SK-N-SH (cell line): Measurements from ENCODE around the gene LATS2. TPM values are rescaled to one million over a fixed set of nuclear protein-coding genes. Genes with fewer than 3 reads are reported as not detected.

ENCODE experiments used
- CTCF ChIA-PET: fragments of 300-600, 350-600 bp; formaldehyde crosslinking; extraction: SDS; loops from one replicate; lab custom pipeline; 2021; lab: Yijun Ruan, JAX
- POLR2A ChIA-PET: fragments of 350-600 bp; sonication (Branson Sonifier 250); formaldehyde crosslinking; extraction: SDS; loops from one replicate; lab custom pipeline; 2020; ENCODE audit warnings: antibody characterized with exemption, inconsistent platforms; lab: Yijun Ruan, JAX
- DNase-seq: peaks from one replicate; pipeline ENCODE4 v3.0.0; 2012
- H2AFZ ChIP-seq: fragments of 200-600 bp; sonication (generic); 2 replicates; pipeline ENCODE4 v1.8.1; 2016; ENCODE audit warnings: antibody characterized with exemption, mild to moderate bottlenecking, low read depth
- H3F3A ChIP-seq: fragments of 200-600 bp; sonication (generic); replicated peaks from 2 replicates; pipeline ENCODE3; 2016; ENCODE audit warnings: antibody characterized with exemption, mild to moderate bottlenecking; ENCODE audit not compliant: insufficient read depth
- H3K27ac ChIP-seq, 2 experiments: fragments of 200-500 bp in 1 of 2; fragments of 200-600 bp in 1 of 2; sonication (Bioruptor generic) in 1 of 2; sonication (generic), shearing (Covaris generic) in 1 of 2; 2 replicates each; pipeline versions ENCODE4 v1.5.1 to v1.6.1; 2014 to 2016; ENCODE audit warnings: low read depth in 2 of 2, inconsistent platforms in 1 of 2, low read length in 1 of 2, mild to moderate bottlenecking in 1 of 2, mixed read lengths in 1 of 2
- H3K27me3 ChIP-seq: fragments of 200-600 bp; sonication (generic), shearing (Covaris generic); 2 replicates; pipeline ENCODE4 v1.6.1; 2016; ENCODE audit warnings: mixed run types; ENCODE audit not compliant: insufficient read depth
- H3K36me3 ChIP-seq, 2 experiments: fragments of 200-500 bp in 1 of 2; fragments of 200-600 bp in 1 of 2; sonication (Bioruptor generic) in 1 of 2; sonication (generic) in 1 of 2; replicated peaks in 1 of 2; 2 replicates each; pipeline versions ENCODE3 to v1.5.1; 2014 to 2016; ENCODE audit warnings: low read length in 1 of 2, mild to moderate bottlenecking in 1 of 2; ENCODE audit not compliant: insufficient read depth in 2 of 2, control insufficient read depth in 1 of 2
- H3K4me1 ChIP-seq, 2 experiments: fragments of 200-500 bp in 1 of 2; fragments of 200-600 bp in 1 of 2; sonication (Bioruptor generic) in 1 of 2; sonication (generic), shearing (Covaris generic) in 1 of 2; 2 replicates each; pipeline versions ENCODE4 v1.5.1 to v1.6.1; 2014 to 2016; ENCODE audit warnings: low read depth in 1 of 2, low read length in 1 of 2, mixed run types in 1 of 2; ENCODE audit not compliant: insufficient read depth in 2 of 2, control insufficient read depth in 1 of 2
- H3K4me2 ChIP-seq: fragments of 200-600 bp; sonication (generic), shearing (Covaris generic); 2 replicates; pipeline ENCODE4 v1.6.1; 2017; ENCODE audit warnings: mixed run types
- H3K4me3 ChIP-seq, 2 experiments: fragments of 200-500 bp in 1 of 2; fragments of 200-600 bp in 1 of 2; sonication (Bioruptor generic) in 1 of 2; sonication (generic), shearing (Covaris generic) in 1 of 2; 2 replicates each; pipeline versions ENCODE4 v1.5.1 to v1.8.1; 2014 to 2016; ENCODE audit warnings: low read depth in 2 of 2, inconsistent platforms in 1 of 2, low read length in 1 of 2, mild to moderate bottlenecking in 1 of 2, mixed read lengths in 1 of 2, moderate library complexity in 1 of 2
- H3K79me2 ChIP-seq: fragments of 200-600 bp; sonication (generic); 2 replicates; pipeline ENCODE4 v1.8.1; 2017; ENCODE audit warnings: mild to moderate bottlenecking; ENCODE audit not compliant: insufficient read depth
- H3K9ac ChIP-seq: fragments of 200-600 bp; sonication (generic); 2 replicates; pipeline ENCODE4 v1.6.1; 2017; ENCODE audit warnings: mixed run types
- H3K9me2 ChIP-seq: fragments of 200-600 bp; sonication (generic); 2 replicates; pipeline ENCODE4 v1.6.1; 2017; ENCODE audit warnings: mixed run types
- H3K9me3 ChIP-seq: fragments of 200-600 bp; sonication (generic); 2 replicates; pipeline ENCODE4 v1.6.1; 2017; ENCODE audit warnings: mixed run types, mild to moderate bottlenecking, moderate library complexity
- H4K20me1 ChIP-seq: fragments of 200-600 bp; sonication (generic); 2 replicates; pipeline ENCODE4 v1.6.1; 2017; ENCODE audit warnings: mild to moderate bottlenecking, mixed run types; ENCODE audit not compliant: insufficient read depth
- ELF1 ChIP-seq: IDR thresholded peaks from 2 replicates; pipeline ENCODE4 v1.4.0; 2012
- EP300 ChIP-seq, 2 experiments: IDR thresholded peaks; 2 replicates each; pipeline versions ENCODE4 v1.4.0 to v1.6.1; 2012; ENCODE audit warnings: borderline replicate concordance in 1 of 2, low read depth in 1 of 2, low read length in 1 of 2
- EZH2phosphoT487 ChIP-seq: fragments of 200-600 bp; sonication (generic); IDR thresholded peaks from 2 replicates; pipeline ENCODE4 v1.6.1; 2017; ENCODE audit warnings: low read depth, mixed run types, mild to moderate bottlenecking, antibody characterized with exemption, moderate library complexity, borderline replicate concordance
- FOXJ3 ChIP-seq: sonication (generic); formaldehyde crosslinking; IDR thresholded peaks from 2 replicates; pipeline ENCODE4 v1.5.1; 2020; ENCODE audit warnings: mild to moderate bottlenecking, missing genetic modification reagents
- FOXM1 ChIP-seq: IDR thresholded peaks from 2 replicates; pipeline ENCODE4 v1.4.0; 2012; ENCODE audit warnings: low read depth, mild to moderate bottlenecking
- GABPA ChIP-seq: IDR thresholded peaks from 2 replicates; pipeline ENCODE4 v1.4.0; 2012; ENCODE audit warnings: low read depth, mild to moderate bottlenecking
- GATA2 ChIP-seq: sonication (generic); formaldehyde crosslinking; IDR thresholded peaks from 2 replicates; pipeline ENCODE4 v1.5.0; 2020; ENCODE audit warnings: mild to moderate bottlenecking, missing genetic modification reagents
- JUND ChIP-seq: IDR thresholded peaks from 2 replicates; pipeline ENCODE4 v1.4.0; 2012
- MXI1 ChIP-seq: IDR thresholded peaks from 2 replicates; pipeline ENCODE4 v1.6.1; 2012; ENCODE audit warnings: mild to moderate bottlenecking, low read depth, low read length, improper control_type of control experiment
- NFIC ChIP-seq: IDR thresholded peaks from 2 replicates; pipeline ENCODE4 v1.4.0; 2012; ENCODE audit warnings: borderline replicate concordance
- NRF1 ChIP-seq: IDR thresholded peaks from 2 replicates; pipeline ENCODE4 v1.6.1; 2012; ENCODE audit warnings: low read depth, mild to moderate bottlenecking, low read length
- POLR2AphosphoS5 ChIP-seq: IDR thresholded peaks from 2 replicates; pipeline ENCODE4 v1.6.1; 2012; ENCODE audit warnings: low read depth, low read length
- RXRA ChIP-seq: IDR thresholded peaks from 2 replicates; pipeline ENCODE4 v1.4.0; 2012; ENCODE audit warnings: low read depth, mild to moderate bottlenecking, borderline replicate concordance
- SIN3A ChIP-seq: IDR thresholded peaks from 2 replicates; pipeline ENCODE4 v1.6.1; 2012; ENCODE audit warnings: low read depth, mild to moderate bottlenecking, low read length, moderate library complexity, borderline replicate concordance
- SMC3 ChIP-seq: IDR thresholded peaks from 2 replicates; pipeline ENCODE4 v1.6.1; 2012; ENCODE audit warnings: low read depth, low read length, improper control_type of control experiment
- TCF12 ChIP-seq: IDR thresholded peaks from 2 replicates; pipeline ENCODE4 v1.4.0; 2012
- YY1 ChIP-seq: IDR thresholded peaks from 2 replicates; pipeline ENCODE4 v1.4.0; 2012; ENCODE audit warnings: low read depth, mild to moderate bottlenecking
- WGBS: methylation state at CpG from one replicate; pipeline ENCODE4 v1.1.6; 2017; ENCODE audit warnings: low lambda C conversion rate; 5-methylcytosine and 5-hydroxymethylcytosine counted together
- polyA plus RNA-seq, 3 experiments: library from polyadenylated mRNA; depleted of rRNA; stranded (reverse); fragments of >200 nt; gene quantifications; 2 replicates each; pipeline ENCODE4 v1.2.3, GENCODE V29; 2012
- TF ChIP-seq, protein P1 (sequence below): IDR thresholded peaks from 2 replicates; pipeline ENCODE4 v1.4.0; 2012; ENCODE audit warnings: low read depth
- TF ChIP-seq, protein P2 (sequence below): IDR thresholded peaks from 2 replicates; pipeline ENCODE4; 2012
- TF ChIP-seq, protein P3 (sequence below): fragments of 200-600 bp; sonication (generic); IDR thresholded peaks from 2 replicates; pipeline ENCODE4 v1.6.1; 2017; ENCODE audit warnings: antibody characterized with exemption, mild to moderate bottlenecking, moderate library complexity
- TF ChIP-seq, protein P4 (sequence below): fragments of 150-350 bp; IDR thresholded peaks from 2 replicates; pipeline ENCODE4 v1.6.1; 2017; ENCODE audit warnings: antibody characterized with exemption, low read length, low read depth, borderline replicate concordance
- TF ChIP-seq, protein P5 (sequence below): fragments of 150-350 bp; IDR thresholded peaks from 2 replicates; pipeline ENCODE4 v1.6.1; 2016; ENCODE audit warnings: mild to moderate bottlenecking, low read depth, low read length

LATS2 gene
- polyA plus RNA-seq, 1 of the 3 experiments (the other 2 are of a cell fraction) = 19.6 TPM

DNA sequence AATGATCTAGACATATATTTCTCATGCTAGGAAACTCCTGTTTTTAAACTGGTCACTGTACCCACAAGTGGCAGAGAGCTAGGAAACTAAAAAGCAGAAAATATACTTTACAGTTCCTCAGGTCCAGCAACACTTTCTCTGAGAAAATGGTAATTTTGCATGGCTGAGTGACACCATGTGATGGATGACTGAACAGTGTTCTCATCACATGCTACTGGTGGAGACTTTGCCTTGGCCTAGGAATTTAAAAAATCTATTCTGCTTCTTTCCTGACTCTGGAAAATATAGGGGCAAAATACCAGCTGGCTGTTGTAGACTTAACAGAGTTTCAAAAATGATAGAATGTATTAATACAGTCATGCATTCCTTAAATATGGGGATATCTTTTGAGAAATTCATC lies 50.0 kb downstream of the LATS2 start:
- Histone ChIP-seq H3K36me3 (peaks cover 0 to 9% of the 10 kb centered on the region in 2 experiments), H3K27ac (peak overlapping the region; percentile 28 to 68; a peak in 3 of 4 replicates), H3K27me3 (no peaks in the 10 kb centered on the region), H3K9me3 (no peaks in the 10 kb centered on the region), H3K9me2 (no peaks in the 10 kb centered on the region), H3K4me2 (no peak overlapping the region), H4K20me1 (peaks cover 77% of the 10 kb centered on the region), H2AFZ (no peak overlapping the region), H3K4me1 (peaks cover 12 to 42% of the 10 kb centered on the region in 2 experiments), H3K9ac (no peak overlapping the region), H3F3A (peaks cover 37% of the 10 kb centered on the region), H3K4me3 (no peak overlapping the region), H3K79me2 (peaks cover 97% of the 10 kb centered on the region)
- DNase-seq = no peak
- POLR2A ChIA-PET = no interaction called here
- CTCF ChIA-PET = no interaction called here
- TF ChIP-seq SMC3 (no peak), TCF12 (peak; percentile 17; the same call in 1 of the 2 replicates), RXRA (no peak), JUND (peak; percentile 19; the same call in 1 of the 2 replicates), FOXM1 (no peak), GATA2 (CRISPR knock-in tag) (no peak)
- TF ChIP-seq, protein P1, sequence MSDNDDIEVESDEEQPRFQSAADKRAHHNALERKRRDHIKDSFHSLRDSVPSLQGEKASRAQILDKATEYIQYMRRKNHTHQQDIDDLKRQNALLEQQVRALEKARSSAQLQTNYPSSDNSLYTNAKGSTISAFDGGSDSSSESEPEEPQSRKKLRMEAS = 0 out of 2 replicates have a peak, but pooled peaks have one; percentile 22
- TF ChIP-seq, protein P2, sequence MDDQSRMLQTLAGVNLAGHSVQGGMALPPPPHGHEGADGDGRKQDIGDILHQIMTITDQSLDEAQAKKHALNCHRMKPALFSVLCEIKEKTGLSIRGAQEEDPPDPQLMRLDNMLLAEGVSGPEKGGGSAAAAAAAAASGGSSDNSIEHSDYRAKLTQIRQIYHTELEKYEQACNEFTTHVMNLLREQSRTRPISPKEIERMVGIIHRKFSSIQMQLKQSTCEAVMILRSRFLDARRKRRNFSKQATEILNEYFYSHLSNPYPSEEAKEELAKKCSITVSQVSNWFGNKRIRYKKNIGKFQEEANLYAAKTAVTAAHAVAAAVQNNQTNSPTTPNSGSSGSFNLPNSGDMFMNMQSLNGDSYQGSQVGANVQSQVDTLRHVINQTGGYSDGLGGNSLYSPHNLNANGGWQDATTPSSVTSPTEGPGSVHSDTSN = peak; percentile 80

DNA sequence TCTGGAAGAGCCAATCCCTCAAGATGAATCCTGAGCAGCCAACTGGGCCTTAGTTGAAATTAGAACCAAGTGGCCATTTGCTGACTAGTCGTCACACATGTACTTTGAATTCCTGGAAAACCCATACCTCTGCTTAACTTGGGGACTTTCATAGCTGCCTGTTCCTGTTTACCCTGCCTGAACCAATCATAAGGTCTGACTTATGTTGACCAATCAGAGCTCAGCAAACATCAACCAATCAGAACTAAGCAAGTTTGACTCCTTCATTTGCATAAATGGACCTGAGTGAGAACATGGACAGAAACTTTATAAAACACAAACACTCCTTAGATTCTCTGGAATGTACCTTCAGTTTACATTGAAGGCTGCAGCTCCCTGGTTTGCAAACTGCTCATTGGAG lies 50.8 kb downstream of the LATS2 start:
- Histone ChIP-seq H3K27me3 (no peaks in the 10 kb centered on the region), H4K20me1 (peaks cover 77% of the 10 kb centered on the region), H3K79me2 (peaks cover 97% of the 10 kb centered on the region), H3K27ac (peak overlapping the region; percentile 22 to 28; a peak in 2 of 4 replicates), H3K4me2 (no peak overlapping the region), H3K9ac (no peak overlapping the region), H3K4me3 (no peak overlapping the region), H3K36me3 (peaks cover 0 to 9% of the 10 kb centered on the region in 2 experiments), H3K9me2 (no peaks in the 10 kb centered on the region), H3K9me3 (no peaks in the 10 kb centered on the region), H3F3A (peaks cover 31% of the 10 kb centered on the region), H2AFZ (no peak overlapping the region), H3K4me1 (peaks cover 12 to 34% of the 10 kb centered on the region in 2 experiments)
- 88% methylated on average over 1 of the region's 1 CpG for WGBS
- DNase-seq = no peak
- POLR2A ChIA-PET = no interaction called here
- CTCF ChIA-PET = interaction anchor here (0.6 kb wide), 1 partner anchor 46 kb away, joined by 4 read pairs; no protein-coding TSS in a partner anchor
- TF ChIP-seq TCF12 (no peak), NFIC (no peak), EP300 (IDR thresholded peaks at IDR 0.05; ENCODE audit: borderline replicate concordance in 1 of 2, low read depth in 1 of 2, low read length in 1 of 2) (no peak), NRF1 (no peak), JUND (no peak), MXI1 (no peak), ELF1 (no peak), POLR2AphosphoS5 (no peak), SIN3A (no peak), EZH2phosphoT487 (no peak), GATA2 (CRISPR knock-in tag) (no peak), GABPA (no peak), YY1 (no peak), FOXJ3 (CRISPR knock-in tag) (no peak)
- TF ChIP-seq, protein P3, sequence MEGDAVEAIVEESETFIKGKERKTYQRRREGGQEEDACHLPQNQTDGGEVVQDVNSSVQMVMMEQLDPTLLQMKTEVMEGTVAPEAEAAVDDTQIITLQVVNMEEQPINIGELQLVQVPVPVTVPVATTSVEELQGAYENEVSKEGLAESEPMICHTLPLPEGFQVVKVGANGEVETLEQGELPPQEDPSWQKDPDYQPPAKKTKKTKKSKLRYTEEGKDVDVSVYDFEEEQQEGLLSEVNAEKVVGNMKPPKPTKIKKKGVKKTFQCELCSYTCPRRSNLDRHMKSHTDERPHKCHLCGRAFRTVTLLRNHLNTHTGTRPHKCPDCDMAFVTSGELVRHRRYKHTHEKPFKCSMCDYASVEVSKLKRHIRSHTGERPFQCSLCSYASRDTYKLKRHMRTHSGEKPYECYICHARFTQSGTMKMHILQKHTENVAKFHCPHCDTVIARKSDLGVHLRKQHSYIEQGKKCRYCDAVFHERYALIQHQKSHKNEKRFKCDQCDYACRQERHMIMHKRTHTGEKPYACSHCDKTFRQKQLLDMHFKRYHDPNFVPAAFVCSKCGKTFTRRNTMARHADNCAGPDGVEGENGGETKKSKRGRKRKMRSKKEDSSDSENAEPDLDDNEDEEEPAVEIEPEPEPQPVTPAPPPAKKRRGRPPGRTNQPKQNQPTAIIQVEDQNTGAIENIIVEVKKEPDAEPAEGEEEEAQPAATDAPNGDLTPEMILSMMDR = no peak
- TF ChIP-seq, protein P4, sequence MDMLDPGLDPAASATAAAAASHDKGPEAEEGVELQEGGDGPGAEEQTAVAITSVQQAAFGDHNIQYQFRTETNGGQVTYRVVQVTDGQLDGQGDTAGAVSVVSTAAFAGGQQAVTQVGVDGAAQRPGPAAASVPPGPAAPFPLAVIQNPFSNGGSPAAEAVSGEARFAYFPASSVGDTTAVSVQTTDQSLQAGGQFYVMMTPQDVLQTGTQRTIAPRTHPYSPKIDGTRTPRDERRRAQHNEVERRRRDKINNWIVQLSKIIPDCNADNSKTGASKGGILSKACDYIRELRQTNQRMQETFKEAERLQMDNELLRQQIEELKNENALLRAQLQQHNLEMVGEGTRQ = no peak
- TF ChIP-seq, protein P5, sequence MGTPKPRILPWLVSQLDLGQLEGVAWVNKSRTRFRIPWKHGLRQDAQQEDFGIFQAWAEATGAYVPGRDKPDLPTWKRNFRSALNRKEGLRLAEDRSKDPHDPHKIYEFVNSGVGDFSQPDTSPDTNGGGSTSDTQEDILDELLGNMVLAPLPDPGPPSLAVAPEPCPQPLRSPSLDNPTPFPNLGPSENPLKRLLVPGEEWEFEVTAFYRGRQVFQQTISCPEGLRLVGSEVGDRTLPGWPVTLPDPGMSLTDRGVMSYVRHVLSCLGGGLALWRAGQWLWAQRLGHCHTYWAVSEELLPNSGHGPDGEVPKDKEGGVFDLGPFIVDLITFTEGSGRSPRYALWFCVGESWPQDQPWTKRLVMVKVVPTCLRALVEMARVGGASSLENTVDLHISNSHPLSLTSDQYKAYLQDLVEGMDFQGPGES = no peak
- TF ChIP-seq, protein P2 = no peak
